ENCODE results near the gene FXYD1. TPM values are rescaled to one million over a fixed set of nuclear protein-coding genes. Genes with fewer than 3 reads are reported as not detected.

The FXYD1 gene
- total RNA-seq, 2 experiments from 2014 or later: 0.57 to 11.5 TPM

DNA sequence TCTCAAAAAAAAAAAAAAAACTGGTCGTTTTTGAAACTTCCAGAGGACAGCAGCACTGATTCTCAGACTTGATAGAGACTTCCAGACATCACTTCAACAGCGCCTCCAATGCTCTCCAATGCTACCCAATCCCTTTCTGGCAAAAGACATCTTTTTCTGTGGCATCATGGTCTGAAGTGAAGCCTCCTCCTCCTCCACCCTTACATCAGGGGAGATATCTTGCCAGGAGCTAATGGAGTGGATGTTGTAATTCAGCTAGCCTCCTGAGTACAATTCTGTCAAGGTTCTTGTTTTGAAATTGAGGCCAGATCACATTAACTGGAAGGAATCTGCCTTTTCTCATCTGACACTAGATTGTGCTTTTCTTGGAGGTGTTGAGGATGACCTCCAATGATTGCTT lies 40.1 kb downstream of the FXYD1 start:
- H3K9me2 ChIP-seq (ENCODE audit: insufficient read depth, low read length): no peaks in the 10 kb centered on the region
- POLR2A ChIA-PET: no interaction called here
- H3K9me3 ChIP-seq (ENCODE audit: low read length): peaks cover 13% of the 10 kb centered on the region; the same call in 1 of the 2 replicates
- no peak overlapping the region for H3K4me2 ChIP-seq (ENCODE audit: low read length)
- H3K4me1 ChIP-seq (ENCODE audit: insufficient read depth, low read length, poor library complexity, severe bottlenecking): no peaks in the 10 kb centered on the region
- H3K79me2 ChIP-seq (ENCODE audit: insufficient read depth, low read depth, low read length): no peaks in the 10 kb centered on the region
- H3K36me3 ChIP-seq (ENCODE audit: insufficient read depth, low read length): no peaks in the 10 kb centered on the region
- no peaks in the 10 kb centered on the region for H4K20me1 ChIP-seq (ENCODE audit: insufficient read depth, low read length)
- TF ChIP-seq EZH2phosphoT487 (IDR thresholded peaks at IDR 0.05; ENCODE audit: borderline replicate concordance, low read depth, low read length): no peak
- TF ChIP-seq, protein P1, sequence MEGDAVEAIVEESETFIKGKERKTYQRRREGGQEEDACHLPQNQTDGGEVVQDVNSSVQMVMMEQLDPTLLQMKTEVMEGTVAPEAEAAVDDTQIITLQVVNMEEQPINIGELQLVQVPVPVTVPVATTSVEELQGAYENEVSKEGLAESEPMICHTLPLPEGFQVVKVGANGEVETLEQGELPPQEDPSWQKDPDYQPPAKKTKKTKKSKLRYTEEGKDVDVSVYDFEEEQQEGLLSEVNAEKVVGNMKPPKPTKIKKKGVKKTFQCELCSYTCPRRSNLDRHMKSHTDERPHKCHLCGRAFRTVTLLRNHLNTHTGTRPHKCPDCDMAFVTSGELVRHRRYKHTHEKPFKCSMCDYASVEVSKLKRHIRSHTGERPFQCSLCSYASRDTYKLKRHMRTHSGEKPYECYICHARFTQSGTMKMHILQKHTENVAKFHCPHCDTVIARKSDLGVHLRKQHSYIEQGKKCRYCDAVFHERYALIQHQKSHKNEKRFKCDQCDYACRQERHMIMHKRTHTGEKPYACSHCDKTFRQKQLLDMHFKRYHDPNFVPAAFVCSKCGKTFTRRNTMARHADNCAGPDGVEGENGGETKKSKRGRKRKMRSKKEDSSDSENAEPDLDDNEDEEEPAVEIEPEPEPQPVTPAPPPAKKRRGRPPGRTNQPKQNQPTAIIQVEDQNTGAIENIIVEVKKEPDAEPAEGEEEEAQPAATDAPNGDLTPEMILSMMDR (conservative IDR thresholded peaks at IDR 0.05; ENCODE audit: low read length): no peak
- intact Hi-C loops (cut with micrococcal nuclease; ENCODE audit: unreplicated experiment): no loop called here
- H3K4me3 ChIP-seq (ENCODE audit: low read depth, low read length, poor library complexity, severe bottlenecking): no peak overlapping the region
- CTCF ChIA-PET (ENCODE audit: unreplicated experiment): no interaction called here
- H2AFZ ChIP-seq (ENCODE audit: low read length): no peak overlapping the region
- no peak overlapping the region for H3K27ac ChIP-seq (ENCODE audit: low read depth, low read length, poor library complexity, severe bottlenecking)
- BruUV-seq (replicated peaks): no TSS peak
- DNase-seq (ENCODE audit: low spot score): no peak

DNA sequence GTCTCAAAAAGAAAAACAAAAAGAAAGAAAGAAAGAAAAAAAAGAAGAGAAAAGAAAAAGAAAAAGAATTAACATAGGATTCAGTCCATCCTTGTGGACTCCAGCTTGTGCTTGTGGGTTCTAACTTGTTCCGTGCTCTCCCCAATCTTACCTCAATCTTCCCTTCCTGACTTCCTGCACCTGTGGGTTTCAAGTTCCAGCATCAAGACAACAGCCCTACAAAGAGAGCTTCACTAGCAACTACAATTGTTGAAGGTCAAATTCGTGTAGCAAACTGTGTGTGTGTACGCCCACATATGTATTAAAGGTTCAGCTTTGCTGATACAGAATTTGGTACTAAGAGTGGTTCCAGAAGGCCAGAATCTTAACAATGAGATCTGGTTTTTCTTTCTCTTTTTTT lies 41.2 kb downstream of the FXYD1 start:
- H3K27ac ChIP-seq (ENCODE audit: low read depth, low read length, poor library complexity, severe bottlenecking): no peak overlapping the region
- H3K36me3 ChIP-seq (ENCODE audit: insufficient read depth, low read length): no peaks in the 10 kb centered on the region
- H3K79me2 ChIP-seq (ENCODE audit: insufficient read depth, low read depth, low read length): no peaks in the 10 kb centered on the region
- DNase-seq (ENCODE audit: low spot score): no peak
- no peak overlapping the region for H2AFZ ChIP-seq (ENCODE audit: low read length)
- H4K20me1 ChIP-seq (ENCODE audit: insufficient read depth, low read length): no peaks in the 10 kb centered on the region
- TF ChIP-seq, protein P1 (conservative IDR thresholded peaks at IDR 0.05; ENCODE audit: low read length): no peak
- TF ChIP-seq EZH2phosphoT487 (IDR thresholded peaks at IDR 0.05; ENCODE audit: borderline replicate concordance, low read depth, low read length): no peak
- POLR2A ChIA-PET: interaction anchor here (0.7 to 1.1 kb wide), 2 partner anchors 15 to 23 kb away, joined by 3 read pairs; no protein-coding TSS in a partner anchor
- BruUV-seq (replicated peaks): no TSS peak
- no peak overlapping the region for H3K4me2 ChIP-seq (ENCODE audit: low read length)
- H3K9me2 ChIP-seq (ENCODE audit: insufficient read depth, low read length): no peaks in the 10 kb centered on the region
- intact Hi-C loops (cut with micrococcal nuclease; ENCODE audit: unreplicated experiment): no loop called here
- H3K4me1 ChIP-seq (ENCODE audit: insufficient read depth, low read length, poor library complexity, severe bottlenecking): no peaks in the 10 kb centered on the region
- CTCF ChIA-PET (ENCODE audit: unreplicated experiment): no interaction called here
- peaks cover 13% of the 10 kb centered on the region; the same call in 1 of the 2 replicates for H3K9me3 ChIP-seq (ENCODE audit: low read length)
- H3K4me3 ChIP-seq (ENCODE audit: low read depth, low read length, poor library complexity, severe bottlenecking): no peak overlapping the region

DNA sequence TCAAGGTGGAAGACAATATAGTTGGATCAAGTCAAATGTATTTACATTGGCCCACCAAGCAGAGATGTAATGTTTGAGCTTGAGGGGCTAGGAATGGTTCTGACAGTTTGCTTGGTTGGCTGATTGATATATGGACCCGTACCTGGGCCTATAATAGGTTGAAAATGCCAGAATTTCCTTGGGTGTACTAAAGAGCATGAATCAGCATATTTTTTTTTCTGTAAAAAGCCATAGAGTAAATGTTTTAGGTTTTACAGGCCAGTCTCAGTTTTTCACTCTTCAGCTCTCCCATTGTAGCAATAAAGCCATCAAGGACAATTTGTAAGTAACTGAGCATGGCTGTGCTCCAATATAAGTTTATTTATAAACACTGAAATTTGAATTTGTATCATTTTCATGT lies 42.8 kb downstream of the FXYD1 start:
- peaks cover 13% of the 10 kb centered on the region; the same call in 1 of the 2 replicates for H3K9me3 ChIP-seq (ENCODE audit: low read length)
- H3K4me3 ChIP-seq (ENCODE audit: low read depth, low read length, poor library complexity, severe bottlenecking): no peak overlapping the region
- H3K27ac ChIP-seq (ENCODE audit: low read depth, low read length, poor library complexity, severe bottlenecking): no peak overlapping the region
- no peak for TF ChIP-seq EZH2phosphoT487 (IDR thresholded peaks at IDR 0.05; ENCODE audit: borderline replicate concordance, low read depth, low read length)
- TF ChIP-seq, protein P1 (conservative IDR thresholded peaks at IDR 0.05; ENCODE audit: low read length): no peak
- intact Hi-C loops (cut with micrococcal nuclease; ENCODE audit: unreplicated experiment): no loop called here
- H3K4me1 ChIP-seq (ENCODE audit: insufficient read depth, low read length, poor library complexity, severe bottlenecking): no peaks in the 10 kb centered on the region
- no peak overlapping the region for H3K4me2 ChIP-seq (ENCODE audit: low read length)
- no peaks in the 10 kb centered on the region for H3K36me3 ChIP-seq (ENCODE audit: insufficient read depth, low read length)
- H3K9me2 ChIP-seq (ENCODE audit: insufficient read depth, low read length): no peaks in the 10 kb centered on the region
- CTCF ChIA-PET (ENCODE audit: unreplicated experiment): no interaction called here
- no peaks in the 10 kb centered on the region for H4K20me1 ChIP-seq (ENCODE audit: insufficient read depth, low read length)
- H3K79me2 ChIP-seq (ENCODE audit: insufficient read depth, low read depth, low read length): no peaks in the 10 kb centered on the region
- BruUV-seq (replicated peaks): no TSS peak
- no peak for DNase-seq (ENCODE audit: low spot score)
- POLR2A ChIA-PET: no interaction called here
- no peak overlapping the region for H2AFZ ChIP-seq (ENCODE audit: low read length)
